ENCODE measurements around the gene PEX11B. TPM values are rescaled to one million over a fixed set of nuclear protein-coding genes. Genes with fewer than 3 reads are reported as not detected.
A peak's percentile ranks its signal among the peaks of the same experiment; 100 is the strongest.

PEX11B gene
- total and polyA plus RNA-seq, 7 donors: 19.3 to 36.3 (median 25.8) TPM

GRCh38 chr1:145908653-145909052, 9.9 kb downstream of the PEX11B start:
- peaks cover 11 to 31% of the 10 kb centered on the region in 2 donors for H3K36me3 ChIP-seq (ENCODE audit: insufficient read depth in 1 of 2, low read depth in 1 of 2)
- no peaks in the 10 kb centered on the region for H3K27me3 ChIP-seq (ENCODE audit: insufficient read depth in 3 of 3, low read length in 2 of 3)
- no peak for ATAC-seq
- intact Hi-C loops (cut with DNase I): no loop called here
- H3K4me1 ChIP-seq: peaks cover 6% of the 10 kb centered on the region
- no peak for TF ChIP-seq CTCF (IDR thresholded peaks at IDR 0.05)
- H3K4me3 ChIP-seq: no peak overlapping the region
- H3K27ac ChIP-seq: peak overlapping the region; percentile 23
- no peak for DNase-seq
- H3K9me3 ChIP-seq: no peaks in the 10 kb centered on the region
- 44 to 54% (median 46%) methylated on average over 1 of the region's 1 CpG for WGBS, 3 donors

DNA sequence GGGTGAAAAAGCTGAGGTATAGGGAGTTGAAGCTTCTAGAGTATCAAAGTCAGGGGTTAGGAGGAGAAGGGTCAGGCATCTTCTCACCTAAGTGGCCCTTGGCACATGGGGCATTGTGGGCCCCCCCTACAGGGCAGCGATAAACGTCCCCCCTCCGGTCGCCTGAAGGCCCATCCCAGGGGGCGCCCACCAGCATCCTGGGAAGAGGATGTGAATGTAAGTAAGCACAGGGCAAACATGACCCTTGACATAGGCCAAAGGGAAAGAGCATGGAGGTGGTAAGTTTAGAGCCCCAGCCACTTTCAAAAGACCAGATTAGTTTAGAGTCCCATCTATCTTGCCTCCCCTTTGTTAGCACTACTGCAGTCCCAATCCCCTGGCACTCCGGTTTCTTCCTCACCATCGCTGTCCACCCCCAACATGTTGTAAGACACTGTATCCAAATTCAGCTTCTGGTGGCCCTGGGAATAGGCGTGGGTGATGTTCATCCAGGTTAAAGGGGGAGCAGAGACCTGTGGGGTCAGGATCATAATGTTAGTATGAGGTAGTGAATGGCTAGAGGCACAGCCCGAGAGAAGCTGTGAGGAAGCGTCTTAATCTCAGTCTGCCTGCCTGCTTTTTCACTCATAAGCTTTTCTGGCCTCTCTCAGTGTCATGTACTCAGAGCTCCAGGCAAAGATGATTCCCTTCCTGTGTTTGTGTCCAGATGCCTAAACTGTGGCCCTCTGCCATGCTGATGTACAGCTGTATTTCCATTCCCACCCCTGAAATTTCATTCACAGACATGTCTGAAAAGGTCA, 11.4 kb downstream of the PEX11B start:
- DNase-seq (no peak), ATAC-seq (peak in 1 of 4 donors; percentile 12)
- no peak for TF ChIP-seq CTCF (IDR thresholded peaks at IDR 0.05)
- H3K9me3 ChIP-seq: no peaks in the 10 kb centered on the region
- intact Hi-C loops (cut with DNase I): no loop called here
- H3K4me1 ChIP-seq: peaks cover 6% of the 10 kb centered on the region
- no peak overlapping the region for H3K4me3 ChIP-seq
- WGBS, 3 donors: 62 to 68% (median 64%) methylated on average over 10 of the region's 10 CpGs
- H3K27ac ChIP-seq: peak overlapping the region; percentile 53
- peaks cover 11 to 17% of the 10 kb centered on the region in 2 donors for H3K36me3 ChIP-seq (ENCODE audit: insufficient read depth in 1 of 2, low read depth in 1 of 2)
- no peaks in the 10 kb centered on the region for H3K27me3 ChIP-seq (ENCODE audit: insufficient read depth in 3 of 3, low read length in 2 of 3)

DNA sequence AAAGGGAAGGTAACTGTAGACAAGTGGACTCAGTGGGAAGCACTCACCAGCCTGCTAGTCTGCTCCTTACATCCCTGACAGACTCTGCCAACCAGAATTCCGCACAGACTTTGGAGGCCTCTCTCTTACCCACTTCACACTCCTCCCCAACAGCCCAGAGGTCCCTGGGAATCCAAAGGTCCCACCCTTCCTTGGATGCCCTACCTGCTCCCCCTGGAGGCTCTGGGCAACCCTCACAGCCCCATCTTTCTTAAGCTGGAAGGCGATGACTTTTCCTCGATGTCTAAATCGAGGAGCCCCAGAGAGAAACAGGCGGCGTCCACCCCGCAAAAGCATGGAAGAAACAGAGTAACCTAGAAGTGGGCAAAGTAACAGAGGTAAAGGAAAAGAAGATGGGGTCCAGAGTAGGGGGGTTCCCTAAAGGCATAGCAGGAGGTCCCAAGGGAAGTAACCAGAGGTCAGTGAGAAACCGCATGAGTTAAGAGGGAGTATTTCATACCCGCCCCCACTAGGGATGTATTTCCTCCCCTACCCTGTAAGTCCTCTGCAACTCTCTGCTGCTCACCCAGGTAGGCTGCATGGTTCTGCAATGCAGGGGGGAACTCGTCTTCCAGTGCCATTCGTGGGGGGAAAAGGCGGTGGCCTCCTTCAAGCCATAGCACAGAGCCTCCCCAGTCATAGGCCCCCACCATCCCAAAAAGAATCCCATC, 17.1 kb downstream of the PEX11B start:
- DNase-seq (no peak), ATAC-seq (no peak)
- WGBS, 3 donors: 86 to 89% (median 88%) methylated on average over 12 of the region's 12 CpGs
- intact Hi-C loops (cut with DNase I): no loop called here
- no peaks in the 10 kb centered on the region for H3K4me1 ChIP-seq
- H3K9me3 ChIP-seq: no peaks in the 10 kb centered on the region
- H3K27ac ChIP-seq: no peak overlapping the region
- TF ChIP-seq CTCF (IDR thresholded peaks at IDR 0.05): no peak
- no peak overlapping the region for H3K4me3 ChIP-seq
- no peaks in the 10 kb centered on the region for H3K27me3 ChIP-seq (ENCODE audit: insufficient read depth in 3 of 3, low read length in 2 of 3)
- H3K36me3 ChIP-seq (ENCODE audit: insufficient read depth in 1 of 2, low read depth in 1 of 2): peaks cover 0 to 3% of the 10 kb centered on the region in 2 donors

DNA sequence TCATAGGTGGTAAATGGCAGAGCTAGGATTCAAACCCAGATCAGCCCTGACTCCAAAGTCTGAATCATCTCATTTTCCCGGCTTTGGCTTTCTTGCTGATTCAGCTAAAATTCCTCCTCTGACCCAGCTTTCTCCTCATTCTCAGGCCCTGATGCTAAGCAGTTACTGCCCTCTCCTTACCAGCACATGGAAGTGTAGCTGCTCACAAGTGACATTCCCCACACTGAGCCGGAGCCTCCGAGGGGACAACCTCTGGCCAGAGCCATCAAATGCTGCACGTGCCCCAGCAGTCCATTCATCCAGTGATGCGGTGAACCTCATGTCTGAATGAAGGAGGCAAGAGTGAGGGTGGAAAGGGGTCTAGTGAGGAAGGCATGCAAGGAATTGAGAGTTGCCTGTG, 19.8 kb downstream of the PEX11B start:
- intact Hi-C loops (cut with DNase I): no loop called here
- 78 to 86% (median 81%) methylated on average over 5 of the region's 5 CpGs for WGBS, 3 donors

More for the DNA sequence above, 19.8 kb downstream of the PEX11B start:
- no peak overlapping the region for H3K4me3 ChIP-seq
- no peaks in the 10 kb centered on the region for H3K9me3 ChIP-seq
- H3K36me3 ChIP-seq (ENCODE audit: insufficient read depth in 1 of 2, low read depth in 1 of 2): peaks cover 0 to 3% of the 10 kb centered on the region in 2 donors
- DNase-seq (no peak), ATAC-seq (no peak)
- H3K27me3 ChIP-seq (ENCODE audit: insufficient read depth in 3 of 3, low read length in 2 of 3): no peaks in the 10 kb centered on the region
- H3K27ac ChIP-seq: no peak overlapping the region
- no peaks in the 10 kb centered on the region for H3K4me1 ChIP-seq
- TF ChIP-seq CTCF (IDR thresholded peaks at IDR 0.05): no peak

All from psoas muscle (tissue), 8 donors.